Neural cell (in vitro differentiated cells): Measurements from ENCODE around the gene NBEAL1.
"Not testable (repeated sequence)": the region's sequence is repeated elsewhere in the genome, so short reads cannot be mapped to it uniquely, and the experiment has no call there.

Experiments
- EZH2 ChIP-seq: fragments of 200-600, 300-800 bp; shearing (Covaris generic), sonication (generic); IDR thresholded peaks from 2 replicates; pipeline ENCODE4 v1.6.1; 2014; ENCODE audit warnings: antibody characterized with exemption, low read length, borderline replicate concordance, mild to moderate bottlenecking; ENCODE audit not compliant: insufficient read depth, poor library complexity, severe bottlenecking
- POLR2AphosphoS5 ChIP-seq: IDR thresholded peaks from 2 replicates; pipeline ENCODE4 v1.6.1; 2012
- TAF1 ChIP-seq: IDR thresholded peaks from 2 replicates; pipeline ENCODE4 v1.6.1; 2012; ENCODE audit warnings: low read depth
- TF ChIP-seq, protein P1 (sequence below): fragments of 450-650 bp; IDR thresholded peaks from 2 replicates; pipeline ENCODE4 v1.5.1; 2014; ENCODE audit warnings: antibody characterized with exemption, mild to moderate bottlenecking, moderate library complexity; ENCODE audit not compliant: poor library complexity, severe bottlenecking
- TF ChIP-seq, protein P2 (sequence below): IDR thresholded peaks from 2 replicates; pipeline ENCODE4 v1.6.1; 2012; ENCODE audit warnings: borderline replicate concordance

DNA sequence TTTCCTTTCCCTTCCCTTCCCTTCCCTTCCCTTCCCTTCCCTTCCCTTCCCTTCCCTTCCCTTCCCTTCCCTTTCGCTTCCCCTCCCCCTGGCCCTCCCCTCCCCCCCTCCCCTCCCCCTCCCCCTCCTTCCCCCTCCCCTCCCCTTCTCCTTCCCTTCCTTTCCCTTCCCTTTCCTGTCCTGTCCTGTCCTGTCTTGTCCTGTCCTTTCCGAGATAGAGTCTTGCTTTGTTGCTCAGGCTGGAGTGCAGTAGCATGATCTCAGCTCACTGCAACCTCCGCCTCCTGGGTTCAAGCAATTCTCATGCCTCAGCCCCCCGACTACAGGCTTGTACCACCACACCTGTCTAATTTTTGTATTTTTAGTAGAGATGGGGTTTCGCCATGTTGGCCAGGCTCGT is 24.5 kb downstream of the NBEAL1 start:
- TF ChIP-seq, protein P1, sequence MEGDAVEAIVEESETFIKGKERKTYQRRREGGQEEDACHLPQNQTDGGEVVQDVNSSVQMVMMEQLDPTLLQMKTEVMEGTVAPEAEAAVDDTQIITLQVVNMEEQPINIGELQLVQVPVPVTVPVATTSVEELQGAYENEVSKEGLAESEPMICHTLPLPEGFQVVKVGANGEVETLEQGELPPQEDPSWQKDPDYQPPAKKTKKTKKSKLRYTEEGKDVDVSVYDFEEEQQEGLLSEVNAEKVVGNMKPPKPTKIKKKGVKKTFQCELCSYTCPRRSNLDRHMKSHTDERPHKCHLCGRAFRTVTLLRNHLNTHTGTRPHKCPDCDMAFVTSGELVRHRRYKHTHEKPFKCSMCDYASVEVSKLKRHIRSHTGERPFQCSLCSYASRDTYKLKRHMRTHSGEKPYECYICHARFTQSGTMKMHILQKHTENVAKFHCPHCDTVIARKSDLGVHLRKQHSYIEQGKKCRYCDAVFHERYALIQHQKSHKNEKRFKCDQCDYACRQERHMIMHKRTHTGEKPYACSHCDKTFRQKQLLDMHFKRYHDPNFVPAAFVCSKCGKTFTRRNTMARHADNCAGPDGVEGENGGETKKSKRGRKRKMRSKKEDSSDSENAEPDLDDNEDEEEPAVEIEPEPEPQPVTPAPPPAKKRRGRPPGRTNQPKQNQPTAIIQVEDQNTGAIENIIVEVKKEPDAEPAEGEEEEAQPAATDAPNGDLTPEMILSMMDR: not testable (repeated sequence)
- not testable (repeated sequence) for TF ChIP-seq TAF1, EZH2, POLR2AphosphoS5
- TF ChIP-seq, protein P2, sequence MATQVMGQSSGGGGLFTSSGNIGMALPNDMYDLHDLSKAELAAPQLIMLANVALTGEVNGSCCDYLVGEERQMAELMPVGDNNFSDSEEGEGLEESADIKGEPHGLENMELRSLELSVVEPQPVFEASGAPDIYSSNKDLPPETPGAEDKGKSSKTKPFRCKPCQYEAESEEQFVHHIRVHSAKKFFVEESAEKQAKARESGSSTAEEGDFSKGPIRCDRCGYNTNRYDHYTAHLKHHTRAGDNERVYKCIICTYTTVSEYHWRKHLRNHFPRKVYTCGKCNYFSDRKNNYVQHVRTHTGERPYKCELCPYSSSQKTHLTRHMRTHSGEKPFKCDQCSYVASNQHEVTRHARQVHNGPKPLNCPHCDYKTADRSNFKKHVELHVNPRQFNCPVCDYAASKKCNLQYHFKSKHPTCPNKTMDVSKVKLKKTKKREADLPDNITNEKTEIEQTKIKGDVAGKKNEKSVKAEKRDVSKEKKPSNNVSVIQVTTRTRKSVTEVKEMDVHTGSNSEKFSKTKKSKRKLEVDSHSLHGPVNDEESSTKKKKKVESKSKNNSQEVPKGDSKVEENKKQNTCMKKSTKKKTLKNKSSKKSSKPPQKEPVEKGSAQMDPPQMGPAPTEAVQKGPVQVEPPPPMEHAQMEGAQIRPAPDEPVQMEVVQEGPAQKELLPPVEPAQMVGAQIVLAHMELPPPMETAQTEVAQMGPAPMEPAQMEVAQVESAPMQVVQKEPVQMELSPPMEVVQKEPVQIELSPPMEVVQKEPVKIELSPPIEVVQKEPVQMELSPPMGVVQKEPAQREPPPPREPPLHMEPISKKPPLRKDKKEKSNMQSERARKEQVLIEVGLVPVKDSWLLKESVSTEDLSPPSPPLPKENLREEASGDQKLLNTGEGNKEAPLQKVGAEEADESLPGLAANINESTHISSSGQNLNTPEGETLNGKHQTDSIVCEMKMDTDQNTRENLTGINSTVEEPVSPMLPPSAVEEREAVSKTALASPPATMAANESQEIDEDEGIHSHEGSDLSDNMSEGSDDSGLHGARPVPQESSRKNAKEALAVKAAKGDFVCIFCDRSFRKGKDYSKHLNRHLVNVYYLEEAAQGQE: not testable (repeated sequence)
